IMR-90 (cell line): ENCODE measurements around the gene TEX11. TPM values are rescaled to one million over a fixed set of nuclear protein-coding genes. Genes with fewer than 3 reads are reported as not detected.

ENCODE experiments used
- ATAC-seq: fragments of 200-7000 bp; cut with Tn5 transposase; 2 replicates; pipeline ENCODE4 v1.9.1; 2020; ENCODE audit warnings: low read depth, mild to moderate bottlenecking, moderate library complexity
- BruUV-seq: library from RNA; stranded (reverse); fragments of 400-500 nt; replicated peaks from 2 replicates; lab custom pipeline; 2021; lab: Mats Ljungman, UMichigan
- CTCF ChIA-PET: fragments of 300-600 bp; formaldehyde crosslinking; extraction: SDS; loops from one replicate; lab custom pipeline; 2021; ENCODE audit warnings: antibody characterized with exemption; lab: Yijun Ruan, JAX
- POLR2A ChIA-PET: fragments of 300-600 bp; sonication (Branson Sonifier 250); formaldehyde crosslinking; loops from one replicate; lab custom pipeline; 2022; ENCODE audit warnings: antibody characterized with exemption; ENCODE audit not compliant: unreplicated experiment; lab: Charles Lee
- DNase-seq: peaks from one replicate; pipeline ENCODE4 v3.0.0; 2013
- H2AFZ ChIP-seq: replicated peaks from 2 replicates; pipeline ENCODE3; 2013; ENCODE audit warnings: low read length, mild to moderate bottlenecking; ENCODE audit not compliant: poor library complexity
- H2AK5ac ChIP-seq: 2 replicates; pipeline ENCODE4 v1.6.1; 2013; ENCODE audit warnings: low read depth, low read length, inconsistent platforms
- H2AK9ac ChIP-seq: replicated peaks from 2 replicates; pipeline ENCODE3; 2013; ENCODE audit warnings: mild to moderate bottlenecking, low read depth, low read length, moderate library complexity; ENCODE audit not compliant: poor library complexity
- H2BK120ac ChIP-seq: 2 replicates; pipeline ENCODE4 v1.6.1; 2013; ENCODE audit warnings: low read depth, low read length, inconsistent platforms
- H2BK15ac ChIP-seq: 3 replicates; pipeline ENCODE4 v1.6.1; 2013; ENCODE audit warnings: low read depth, low read length, inconsistent platforms
- H2BK20ac ChIP-seq: 2 replicates; pipeline ENCODE4 v1.6.1; 2013; ENCODE audit warnings: low read depth, mild to moderate bottlenecking, inconsistent platforms, low read length, moderate library complexity
- H2BK5ac ChIP-seq: 2 replicates; pipeline ENCODE4 v1.6.1; 2013; ENCODE audit warnings: mild to moderate bottlenecking, low read depth, low read length, inconsistent platforms; ENCODE audit not compliant: poor library complexity, severe bottlenecking
- H3K14ac ChIP-seq: replicated peaks from 2 replicates; pipeline ENCODE4 v1.6.1; 2013; ENCODE audit warnings: low read depth, low read length, inconsistent platforms
- H3K18ac ChIP-seq: 2 replicates; pipeline ENCODE4 v1.6.1; 2013; ENCODE audit warnings: low read depth, low read length, control low read depth
- H3K23ac ChIP-seq: 2 replicates; pipeline ENCODE4 v1.6.1; 2013; ENCODE audit warnings: low read depth, low read length, inconsistent platforms
- H3K27ac ChIP-seq: 2 replicates; pipeline ENCODE4 v1.5.1; 2013; ENCODE audit warnings: mild to moderate bottlenecking, control low read depth, low read length; ENCODE audit not compliant: insufficient read depth
- H3K27me3 ChIP-seq: 2 replicates; pipeline ENCODE4 v1.6.1; 2013; ENCODE audit warnings: low read length; ENCODE audit not compliant: control insufficient read depth, insufficient read depth
- H3K36me3 ChIP-seq: 2 replicates; pipeline ENCODE4 v1.6.1; 2013; ENCODE audit warnings: low read length, mixed read lengths; ENCODE audit not compliant: control insufficient read depth, insufficient read depth
- H3K4ac ChIP-seq: 2 replicates; pipeline ENCODE4 v1.6.1; 2013; ENCODE audit warnings: low read depth, low read length, inconsistent platforms
- H3K4me1 ChIP-seq: 2 replicates; pipeline ENCODE4 v1.6.1; 2013; ENCODE audit warnings: low read length, mixed read lengths; ENCODE audit not compliant: control insufficient read depth, insufficient read depth
- H3K4me2 ChIP-seq: 2 replicates; pipeline ENCODE4 v1.6.1; 2013; ENCODE audit warnings: low read depth, mild to moderate bottlenecking, control low read depth, low read length, moderate library complexity
- H3K4me3 ChIP-seq: 2 replicates; pipeline ENCODE4 v1.5.1; 2013; ENCODE audit warnings: low read depth, mild to moderate bottlenecking, control low read depth, low read length, moderate library complexity; ENCODE audit not compliant: insufficient read depth
- H3K56ac ChIP-seq: 2 replicates; pipeline ENCODE4 v1.6.1; 2013; ENCODE audit warnings: low read length, inconsistent platforms; ENCODE audit not compliant: insufficient read depth; ENCODE audit errors: extremely low read depth
- H3K79me1 ChIP-seq, 2 experiments: 2 replicates each; pipeline ENCODE4 v1.6.1; 2013; ENCODE audit warnings: low read length in 2 of 2, inconsistent platforms in 1 of 2, low read depth in 1 of 2
- H3K9ac ChIP-seq: 2 replicates; pipeline ENCODE4 v1.6.1; 2013; ENCODE audit warnings: low read depth, low read length, control low read depth
- H3K9me1 ChIP-seq: 2 replicates; pipeline ENCODE4 v1.6.1; 2013; ENCODE audit warnings: low read length, inconsistent platforms; ENCODE audit not compliant: insufficient read depth
- H3K9me3 ChIP-seq: 2 replicates; pipeline ENCODE4 v1.6.1; 2013; ENCODE audit warnings: low read length; ENCODE audit not compliant: control insufficient read depth, insufficient read depth
- H4K20me1 ChIP-seq: 2 replicates; pipeline ENCODE4 v1.6.1; 2013; ENCODE audit warnings: low read length, inconsistent platforms; ENCODE audit not compliant: insufficient read depth
- H4K5ac ChIP-seq: 2 replicates; pipeline ENCODE4 v1.6.1; 2013; ENCODE audit warnings: mild to moderate bottlenecking, low read depth, low read length, control low read depth
- H4K8ac ChIP-seq, 2 experiments: 2 replicates each; pipeline ENCODE4 v1.6.1; 2013; ENCODE audit warnings: low read depth in 2 of 2, low read length in 2 of 2, control low read depth in 1 of 2, inconsistent platforms in 1 of 2
- H4K91ac ChIP-seq: 2 replicates; pipeline ENCODE4 v1.6.1; 2013; ENCODE audit warnings: low read depth, low read length, inconsistent platforms; ENCODE audit not compliant: insufficient read depth
- BHLHE40 ChIP-seq: fragments of 150-350 bp; IDR thresholded peaks from 2 replicates; pipeline ENCODE4 v1.6.1; 2016; ENCODE audit warnings: mild to moderate bottlenecking, low read depth, low read length
- CEBPB ChIP-seq: IDR thresholded peaks from 2 replicates; pipeline ENCODE4 v1.6.1; 2012; ENCODE audit warnings: low read depth, low read length, improper control_type of control experiment
- CHD1 ChIP-seq: IDR thresholded peaks from 2 replicates; pipeline ENCODE4 v1.6.1; 2012; ENCODE audit warnings: low read depth, low read length, improper control_type of control experiment
- FOS ChIP-seq: fragments of 150-350 bp; IDR thresholded peaks from 2 replicates; pipeline ENCODE4 v1.6.1; 2016; ENCODE audit warnings: low read depth, low read length
- MAZ ChIP-seq: IDR thresholded peaks from 2 replicates; pipeline ENCODE4 v1.6.1; 2012; ENCODE audit warnings: low read depth, mild to moderate bottlenecking, low read length, improper control_type of control experiment, moderate library complexity, borderline replicate concordance
- NFE2L2 ChIP-seq: fragments of 150-350 bp; IDR thresholded peaks from 2 replicates; pipeline ENCODE4 v1.6.1; 2016; ENCODE audit warnings: low read depth, mild to moderate bottlenecking, low read length
- SMC3 ChIP-seq: fragments of 150-350 bp; IDR thresholded peaks from 2 replicates; pipeline ENCODE4 v1.6.1; 2016; ENCODE audit warnings: low read depth, mild to moderate bottlenecking, antibody characterized with exemption, low read length, moderate library complexity
- WGBS, 2 experiments: methylation state at CpG; one replicate each; pipeline versions ENCODE4 v1.1.5 to v1.1.7; 2013; ENCODE audit warnings: missing lambda C conversion rate in 2 of 2; ENCODE audit not compliant: insufficient read length in 1 of 2; ENCODE audit errors: extremely low coverage in 2 of 2; 5-methylcytosine and 5-hydroxymethylcytosine counted together
- dilution Hi-C: fragments of 300-500 bp; cut with HindIII; formaldehyde crosslinking; loops from one replicate; pipeline ENCODE4 v1.14.3; 2018; ENCODE audit warnings: low sequenced_read_pairs; ENCODE audit not compliant: unreplicated experiment
- in situ Hi-C: fragments of 300-500 bp; cut with MboI; formaldehyde crosslinking; loops from 3 replicates; pipeline ENCODE4 v1.14.3; 2019; ENCODE audit warnings: low sequenced_read_pairs, inconsistent platforms, mixed read lengths
- intact Hi-C: fragments of 100-400 bp; cut with micrococcal nuclease; formaldehyde crosslinking; loops from 2 replicates; pipeline ENCODE4 v1.10.0; 2022
- polyA plus RNA-seq, 3 experiments: library from polyadenylated mRNA; depleted of rRNA; stranded (reverse); fragments of >200 nt; gene quantifications; 2 replicates each; pipeline ENCODE4 v1.2.3, GENCODE V29; 2012; ENCODE audit warnings: low replicate concordance in 1 of 3
- total RNA-seq: library from RNA; depleted of rRNA; stranded (reverse); fragments of >200 nt; gene quantifications from 2 replicates; pipeline ENCODE4 v1.2.3, GENCODE V29; 2012
- TF ChIP-seq, protein P1 (sequence below): fragments of 150-350 bp; IDR thresholded peaks from 2 replicates; pipeline ENCODE4 v1.6.1; 2017; ENCODE audit warnings: mild to moderate bottlenecking, antibody characterized with exemption, low read length, low read depth

TEX11 gene
- total and polyA plus RNA-seq, 2 of the 4 experiments (the other 2 are of a cell fraction): not detected

- no peak for ATAC-seq
Measured at GRCh38 chrX:70954871-70955270, 46.4 kb upstream of the TEX11 start.

More at GRCh38 chrX:70954871-70955270, 46.4 kb upstream of the TEX11 start:
- TF ChIP-seq BHLHE40 (no peak), FOS (no peak), NFE2L2 (no peak), CEBPB (no peak), MAZ (no peak), CHD1 (no peak), SMC3 (no peak)
- TF ChIP-seq, protein P1, sequence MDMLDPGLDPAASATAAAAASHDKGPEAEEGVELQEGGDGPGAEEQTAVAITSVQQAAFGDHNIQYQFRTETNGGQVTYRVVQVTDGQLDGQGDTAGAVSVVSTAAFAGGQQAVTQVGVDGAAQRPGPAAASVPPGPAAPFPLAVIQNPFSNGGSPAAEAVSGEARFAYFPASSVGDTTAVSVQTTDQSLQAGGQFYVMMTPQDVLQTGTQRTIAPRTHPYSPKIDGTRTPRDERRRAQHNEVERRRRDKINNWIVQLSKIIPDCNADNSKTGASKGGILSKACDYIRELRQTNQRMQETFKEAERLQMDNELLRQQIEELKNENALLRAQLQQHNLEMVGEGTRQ: no peak
- intact Hi-C loops (loop anchor here (5.0 kb wide), 1 partner anchor 188 kb away; no protein-coding TSS in a partner anchor), in situ Hi-C loops (no loop called here), dilution Hi-C loops (no loop called here)
- H3K79me1 ChIP-seq: no peaks in the 10 kb centered on the region
- DNase-seq: no peak
- H4K8ac ChIP-seq: no peak overlapping the region
- H2BK15ac ChIP-seq: no peak overlapping the region
- no peak overlapping the region for H3K4ac ChIP-seq
- H3K9me1 ChIP-seq: no peaks in the 10 kb centered on the region
- no peaks in the 10 kb centered on the region for H3K36me3 ChIP-seq
- no peak overlapping the region for H3K14ac ChIP-seq
- no TSS peak for BruUV-seq
- no peak overlapping the region for H3K9ac ChIP-seq
- no peak overlapping the region for H2AFZ ChIP-seq
- H3K27ac ChIP-seq: no peak overlapping the region
- no peak overlapping the region for H3K23ac ChIP-seq
- ChIA-PET POLR2A (no interaction called here), CTCF (no interaction called here)
- no peak overlapping the region for H2AK9ac ChIP-seq
- H2AK5ac ChIP-seq: no peak overlapping the region
- H3K9me3 ChIP-seq: no peaks in the 10 kb centered on the region
- H4K20me1 ChIP-seq: no peaks in the 10 kb centered on the region
- no CpG with 5 or more reads among the region's 3 CpGs for WGBS, 2 experiments
- no peak overlapping the region for H3K56ac ChIP-seq
- H2BK5ac ChIP-seq: no peak overlapping the region
- H2BK120ac ChIP-seq: no peak overlapping the region
- no peak overlapping the region for H3K4me3 ChIP-seq
- H4K91ac ChIP-seq: no peak overlapping the region
- no peak overlapping the region for H2BK20ac ChIP-seq
- 0 out of 2 replicates have a peak, but pooled peaks cover under 1% of the 10 kb centered on the region for H3K27me3 ChIP-seq
- no peak overlapping the region for H3K4me2 ChIP-seq
- no peak overlapping the region for H3K18ac ChIP-seq
- H4K5ac ChIP-seq: no peak overlapping the region
- no peaks in the 10 kb centered on the region for H3K4me1 ChIP-seq
